ENCODE data around the gene TLR10.

- TF ChIP-seq CTCF (IDR thresholded peaks at IDR 0.05) (no peak), POLR2A (IDR thresholded peaks at IDR 0.05) (no peak)
These were observed 295 bp upstream of the TLR10 start for GRCh38 chr4:38783109-38783460.

Data from testis (tissue), 2 donors.